GM10266 (cell line): Measurements from ENCODE around the gene RFX3.

Experiments used
- DNase-seq: peaks from one replicate; pipeline ENCODE4 v3.0.0; 2012; ENCODE audit errors: extremely low spot score
- TF ChIP-seq, protein P1 (sequence below): IDR thresholded peaks from 2 replicates; pipeline ENCODE4 v1.5.1; 2012; ENCODE audit warnings: mild to moderate bottlenecking, low read depth; ENCODE audit not compliant: control insufficient read depth, insufficient read depth; ENCODE audit errors: missing control alignments

The RFX3 gene

DNA sequence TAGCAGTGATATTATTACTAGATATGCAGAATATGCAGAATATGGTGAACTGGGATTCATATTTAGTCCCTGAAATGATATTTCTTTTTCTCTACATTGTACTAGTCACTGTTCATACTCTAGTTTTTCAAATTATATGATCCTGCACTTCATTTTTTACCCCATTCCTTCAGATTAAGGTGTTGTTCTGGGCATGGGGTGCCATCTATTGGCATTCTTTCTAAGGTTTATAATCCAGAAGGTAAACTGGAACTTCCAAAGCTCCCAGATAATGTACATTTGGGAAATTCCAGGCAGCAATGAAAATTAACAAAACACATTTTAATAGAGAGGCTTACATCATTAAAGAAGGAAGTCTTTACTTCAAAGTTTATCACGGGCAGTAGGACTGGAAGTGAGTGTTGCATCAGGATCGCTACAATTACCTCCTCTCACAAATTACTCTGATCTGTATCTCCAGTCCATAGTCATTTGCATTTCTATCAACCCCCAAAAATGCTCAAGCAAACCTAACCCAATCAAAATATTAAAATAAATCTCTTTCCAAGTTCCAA, 12.5 kb downstream of the RFX3 start:
- TF ChIP-seq, protein P1, sequence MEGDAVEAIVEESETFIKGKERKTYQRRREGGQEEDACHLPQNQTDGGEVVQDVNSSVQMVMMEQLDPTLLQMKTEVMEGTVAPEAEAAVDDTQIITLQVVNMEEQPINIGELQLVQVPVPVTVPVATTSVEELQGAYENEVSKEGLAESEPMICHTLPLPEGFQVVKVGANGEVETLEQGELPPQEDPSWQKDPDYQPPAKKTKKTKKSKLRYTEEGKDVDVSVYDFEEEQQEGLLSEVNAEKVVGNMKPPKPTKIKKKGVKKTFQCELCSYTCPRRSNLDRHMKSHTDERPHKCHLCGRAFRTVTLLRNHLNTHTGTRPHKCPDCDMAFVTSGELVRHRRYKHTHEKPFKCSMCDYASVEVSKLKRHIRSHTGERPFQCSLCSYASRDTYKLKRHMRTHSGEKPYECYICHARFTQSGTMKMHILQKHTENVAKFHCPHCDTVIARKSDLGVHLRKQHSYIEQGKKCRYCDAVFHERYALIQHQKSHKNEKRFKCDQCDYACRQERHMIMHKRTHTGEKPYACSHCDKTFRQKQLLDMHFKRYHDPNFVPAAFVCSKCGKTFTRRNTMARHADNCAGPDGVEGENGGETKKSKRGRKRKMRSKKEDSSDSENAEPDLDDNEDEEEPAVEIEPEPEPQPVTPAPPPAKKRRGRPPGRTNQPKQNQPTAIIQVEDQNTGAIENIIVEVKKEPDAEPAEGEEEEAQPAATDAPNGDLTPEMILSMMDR, result no peak
- no peak for DNase-seq

- DNase-seq, result no peak
- TF ChIP-seq, protein P1, result no peak
These were observed 14.2 kb downstream of the RFX3 start for GRCh38 chr9:3511551-3511950.

DNA sequence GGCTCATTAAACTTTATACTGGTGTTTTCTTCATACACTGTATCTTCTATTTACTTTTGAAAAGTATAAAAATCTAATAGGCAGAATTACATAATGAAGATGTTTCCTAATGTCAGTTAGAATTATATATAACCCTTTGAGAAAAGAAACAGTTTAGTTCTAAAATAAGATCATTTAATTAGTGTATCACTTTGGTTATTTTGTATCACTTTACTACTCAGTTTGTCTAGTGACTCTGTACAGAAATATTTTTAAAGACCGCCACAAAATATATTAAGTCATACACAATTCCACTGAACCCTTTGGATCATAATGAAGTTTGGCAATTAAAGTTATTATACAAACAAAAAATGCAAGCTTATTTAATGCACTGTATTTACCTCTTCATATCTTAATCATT, 15.0 kb downstream of the RFX3 start:
- DNase-seq, result no peak
- TF ChIP-seq, protein P1, result no peak

DNA sequence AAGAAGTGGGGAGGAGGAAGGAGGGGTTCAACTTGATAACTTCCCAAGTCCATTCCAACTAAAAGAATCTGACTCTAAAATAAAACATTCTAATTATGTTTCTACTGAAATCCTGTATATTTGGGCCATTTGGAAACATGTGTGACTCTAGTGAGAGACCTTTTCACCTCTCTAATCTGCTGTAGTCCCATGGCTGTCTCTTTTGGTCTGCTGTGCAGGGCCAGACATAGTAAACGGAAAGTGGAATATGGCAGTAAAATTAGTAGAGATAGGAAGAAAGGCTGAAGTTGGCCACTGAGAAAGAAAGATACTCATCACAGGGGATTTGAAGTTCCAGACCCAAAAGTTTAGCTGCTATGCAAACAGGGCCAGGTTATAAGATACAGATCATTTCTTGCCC, 15.9 kb downstream of the RFX3 start:
- TF ChIP-seq, protein P1, result no peak
- no peak for DNase-seq

GRCh38 chr9:3508521-3509291, 17.1 kb downstream of the RFX3 start:
- no peak for DNase-seq
- TF ChIP-seq, protein P1, result no peak

DNA sequence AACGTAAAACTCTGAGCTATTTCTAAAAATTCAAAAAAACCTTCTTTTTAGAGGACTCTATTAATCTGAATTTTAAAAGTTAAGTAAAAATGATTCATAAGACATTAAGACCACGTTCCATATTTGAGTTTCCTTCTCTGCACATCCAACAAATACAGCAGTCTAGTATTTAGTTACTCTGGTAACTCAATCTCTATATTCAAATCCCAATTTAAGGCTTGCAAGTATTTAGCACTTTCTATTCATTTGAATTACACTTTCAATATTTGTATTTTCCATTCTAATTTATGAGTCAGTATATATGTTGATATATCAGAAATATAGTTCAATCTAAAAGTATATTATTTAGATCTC, 17.7 kb downstream of the RFX3 start:
- TF ChIP-seq, protein P1, result no peak
- DNase-seq, result no peak

GRCh38 chr9:3507395-3508077, 18.3 kb downstream of the RFX3 start:
- DNase-seq, result no peak
- TF ChIP-seq, protein P1, result no peak
